PC-9 (cell line): Measurements from ENCODE around the gene SUB1. TPM values are rescaled to one million over a fixed set of nuclear protein-coding genes. Genes with fewer than 3 reads are reported as not detected.
A peak's percentile ranks its signal among the peaks of the same experiment; 100 is the strongest.

ENCODE experiments used
- BruUV-seq: library from RNA; stranded (reverse); fragments of 400-500 nt; replicated peaks from 2 replicates; lab custom pipeline; 2021; lab: Mats Ljungman, UMichigan
- CTCF ChIA-PET: fragments of 300-600 bp; sonication (Branson Sonifier 250); formaldehyde crosslinking; loops from one replicate; lab custom pipeline; 2022; ENCODE audit warnings: antibody characterized with exemption; lab: Charles Lee
- POLR2A ChIA-PET: fragments of 300-600 bp; sonication (Branson Sonifier 250); formaldehyde crosslinking; loops from one replicate; lab custom pipeline; 2022; ENCODE audit warnings: antibody characterized with exemption; ENCODE audit not compliant: unreplicated experiment; lab: Charles Lee
- DNase-seq, 2 experiments: peaks; one replicate each; pipeline versions ENCODE4 v3.0.0 to v3.0.0-alpha.2; 2015 to 2022; ENCODE audit warnings: mixed read lengths in 1 of 2
- H2AFZ ChIP-seq: fragments of 200-600 bp; sonication (generic); 2 replicates; pipeline ENCODE4 v1.8.1; 2017; ENCODE audit warnings: antibody characterized with exemption
- H3F3A ChIP-seq: fragments of 200-600 bp; sonication (generic); 2 replicates; pipeline ENCODE4 v1.8.1; 2017; ENCODE audit warnings: antibody characterized with exemption, mild to moderate bottlenecking, low read depth; ENCODE audit not compliant: insufficient read depth
- H3K27ac ChIP-seq: fragments of 200-600 bp; sonication (generic); 2 replicates; pipeline ENCODE4 v1.6.1; 2016; ENCODE audit warnings: mixed run types
- H3K27me3 ChIP-seq: fragments of 200-600 bp; sonication (generic); 2 replicates; pipeline ENCODE4 v1.6.1; 2016; ENCODE audit warnings: low read depth, mixed run types; ENCODE audit not compliant: insufficient read depth
- H3K36me3 ChIP-seq: fragments of 200-600 bp; sonication (generic); 2 replicates; pipeline ENCODE4 v1.6.1; 2016; ENCODE audit warnings: low read depth, mixed run types
- H3K4me1 ChIP-seq: fragments of 200-600 bp; sonication (generic); replicated peaks from 2 replicates; pipeline ENCODE4 v1.6.1; 2016; ENCODE audit warnings: mixed run types; ENCODE audit not compliant: insufficient read depth
- H3K4me2 ChIP-seq: fragments of 200-600 bp; sonication (generic); 2 replicates; pipeline ENCODE4 v1.6.1; 2017; ENCODE audit warnings: mixed run types
- H3K4me3 ChIP-seq: fragments of 200-600 bp; sonication (generic); 2 replicates; pipeline ENCODE4 v1.6.1; 2016; ENCODE audit warnings: mixed run types
- H3K79me2 ChIP-seq: fragments of 200-600 bp; sonication (generic); 2 replicates; pipeline ENCODE4 v1.6.1; 2017; ENCODE audit warnings: low read depth, mixed run types
- H3K9me2 ChIP-seq: fragments of 200-600 bp; sonication (generic); 2 replicates; pipeline ENCODE4 v1.8.1; 2017; ENCODE audit warnings: mild to moderate bottlenecking; ENCODE audit not compliant: insufficient read depth
- H3K9me3 ChIP-seq: fragments of 200-600 bp; sonication (generic); 2 replicates; pipeline ENCODE4 v1.8.1; 2016; ENCODE audit warnings: low read depth; ENCODE audit not compliant: insufficient read depth
- H4K20me1 ChIP-seq: fragments of 200-600 bp; sonication (generic); 2 replicates; pipeline ENCODE4 v1.8.1; 2017; ENCODE audit not compliant: insufficient read depth
- EZH2 ChIP-seq: fragments of 200-600 bp; sonication (generic); IDR thresholded peaks from 2 replicates; pipeline ENCODE4 v1.8.0; 2017; ENCODE audit warnings: antibody characterized with exemption, low read depth
- intact Hi-C: fragments of 100-400 bp; cut with micrococcal nuclease; formaldehyde crosslinking; loops from one replicate; pipeline ENCODE4 v1.10.0; 2022; ENCODE audit not compliant: unreplicated experiment
- total RNA-seq: library from RNA; stranded (reverse); gene quantifications from 2 replicates; pipeline ENCODE4 v1.2.3, GENCODE V29; 2021
- TF ChIP-seq, protein P1 (sequence below): fragments of 200-600 bp; sonication (generic); conservative IDR thresholded peaks from 2 replicates; pipeline ENCODE4 v1.6.1; 2017; ENCODE audit warnings: mixed run types, antibody characterized with exemption, mild to moderate bottlenecking, moderate library complexity

The SUB1 gene
- total RNA-seq, 1 experiment from 2014 or later = 328 TPM

DNA sequence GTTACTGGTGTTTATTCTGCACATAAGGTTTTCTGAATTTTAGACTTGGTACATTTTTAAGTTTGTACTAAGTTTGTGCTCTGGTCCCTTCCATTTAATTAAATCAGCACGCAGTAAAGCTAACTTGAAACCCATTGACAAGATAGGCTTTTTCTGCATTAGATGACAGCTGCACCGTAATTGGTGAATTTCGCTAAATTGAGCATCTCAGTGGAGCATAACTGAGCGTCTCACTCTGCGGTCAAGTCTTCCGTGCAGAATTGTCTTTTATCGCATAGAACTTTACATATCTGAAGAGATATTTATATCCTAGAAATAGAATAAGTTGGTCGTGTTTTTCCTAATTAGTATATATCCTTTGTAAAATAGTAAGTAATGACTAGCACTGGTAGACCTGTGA is 4.1 kb downstream of the SUB1 start:
- Histone ChIP-seq H3K4me2 (no peak overlapping the region), H2AFZ (no peak overlapping the region), H3K27ac (no peak overlapping the region), H4K20me1 (peaks cover 70% of the 10 kb centered on the region), H3K27me3 (no peaks in the 10 kb centered on the region), H3K4me3 (no peak overlapping the region), H3K9me3 (no peaks in the 10 kb centered on the region), H3K9me2 (no peaks in the 10 kb centered on the region), H3K36me3 (peaks cover 51% of the 10 kb centered on the region), H3K4me1 (peaks cover 10% of the 10 kb centered on the region), H3F3A (peaks cover 8% of the 10 kb centered on the region), H3K79me2 (peaks cover 48% of the 10 kb centered on the region)
- DNase-seq = no peak
- intact Hi-C loops = loop anchor here (5.0 to 10.0 kb wide), 2 partner anchors 197 to 275 kb away; partner anchors contain the start of gene MTMR12
- ChIA-PET CTCF (interaction anchor here (0.5 to 2.4 kb wide), 18 partner anchors 25 to 1205 kb away, joined by 3 to 74 read pairs (median 5); partner anchors contain the start of genes C5orf22 and DROSHA), POLR2A (interaction anchor here (0.5 kb wide), 1 partner anchor 499 kb away, joined by 10 read pairs; no protein-coding TSS in a partner anchor)
- no TSS peak for BruUV-seq
- no peak for TF ChIP-seq EZH2
- TF ChIP-seq, protein P1, sequence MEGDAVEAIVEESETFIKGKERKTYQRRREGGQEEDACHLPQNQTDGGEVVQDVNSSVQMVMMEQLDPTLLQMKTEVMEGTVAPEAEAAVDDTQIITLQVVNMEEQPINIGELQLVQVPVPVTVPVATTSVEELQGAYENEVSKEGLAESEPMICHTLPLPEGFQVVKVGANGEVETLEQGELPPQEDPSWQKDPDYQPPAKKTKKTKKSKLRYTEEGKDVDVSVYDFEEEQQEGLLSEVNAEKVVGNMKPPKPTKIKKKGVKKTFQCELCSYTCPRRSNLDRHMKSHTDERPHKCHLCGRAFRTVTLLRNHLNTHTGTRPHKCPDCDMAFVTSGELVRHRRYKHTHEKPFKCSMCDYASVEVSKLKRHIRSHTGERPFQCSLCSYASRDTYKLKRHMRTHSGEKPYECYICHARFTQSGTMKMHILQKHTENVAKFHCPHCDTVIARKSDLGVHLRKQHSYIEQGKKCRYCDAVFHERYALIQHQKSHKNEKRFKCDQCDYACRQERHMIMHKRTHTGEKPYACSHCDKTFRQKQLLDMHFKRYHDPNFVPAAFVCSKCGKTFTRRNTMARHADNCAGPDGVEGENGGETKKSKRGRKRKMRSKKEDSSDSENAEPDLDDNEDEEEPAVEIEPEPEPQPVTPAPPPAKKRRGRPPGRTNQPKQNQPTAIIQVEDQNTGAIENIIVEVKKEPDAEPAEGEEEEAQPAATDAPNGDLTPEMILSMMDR = no peak

DNA sequence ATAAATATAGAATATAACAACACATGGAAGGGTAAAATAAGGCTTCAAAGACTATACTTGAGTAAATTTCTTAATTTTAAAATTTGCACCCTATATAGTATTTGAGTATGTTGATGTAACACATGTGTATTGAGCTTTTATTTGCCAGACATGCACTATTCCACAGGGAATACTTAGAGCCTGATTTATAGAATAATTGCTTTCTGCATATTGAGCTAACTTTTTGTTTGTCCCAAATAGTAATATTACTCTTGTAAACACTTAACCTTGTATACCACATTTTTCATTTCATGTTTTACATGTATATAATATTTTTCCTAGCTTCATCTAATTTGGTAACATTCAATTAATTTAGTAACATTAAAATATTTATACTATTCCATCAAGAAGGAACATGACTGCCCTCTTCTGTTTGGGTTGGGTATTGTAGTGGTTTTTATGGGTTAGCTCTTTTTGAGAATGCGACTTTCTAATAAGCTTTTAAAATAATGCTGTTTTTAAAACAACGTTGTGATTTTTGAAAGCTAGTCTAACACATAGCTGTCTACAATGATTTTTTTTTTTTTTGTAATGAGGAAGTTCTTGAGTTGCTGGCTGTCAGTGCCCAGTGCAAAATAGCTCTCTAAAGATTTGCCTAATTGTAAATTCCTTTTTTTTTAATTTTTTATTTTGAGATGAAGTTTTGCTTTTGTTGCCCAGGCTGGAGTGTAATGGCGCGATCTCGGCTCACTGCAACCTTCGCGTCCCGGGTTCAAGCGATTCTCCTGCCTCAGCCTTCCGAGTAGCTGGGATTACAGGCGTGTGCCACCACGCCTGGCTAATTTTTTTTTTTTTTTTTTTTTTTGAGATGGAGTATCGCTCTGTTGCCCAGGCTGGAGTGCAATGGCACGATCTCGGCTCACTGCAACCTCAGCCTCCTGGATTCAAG is 4.8 kb downstream of the SUB1 start:
- H3K4me1 ChIP-seq = peaks cover 10% of the 10 kb centered on the region
- H3K9me2 ChIP-seq = no peaks in the 10 kb centered on the region
- H3K27me3 ChIP-seq = no peaks in the 10 kb centered on the region
- POLR2A ChIA-PET = interaction anchor here (0.5 to 0.7 kb wide), 6 partner anchors 16 to 1875 kb away, joined by 3 to 7 read pairs (median 4); no protein-coding TSS in a partner anchor
- DNase-seq = peak; percentile 32 to 53
- TF ChIP-seq EZH2 = no peak
- TF ChIP-seq, protein P1 = peak; percentile 91
- H3K79me2 ChIP-seq = peaks cover 48% of the 10 kb centered on the region
- no peak overlapping the region for H3K4me2 ChIP-seq
- H2AFZ ChIP-seq = no peak overlapping the region
- peaks cover 8% of the 10 kb centered on the region for H3F3A ChIP-seq
- H3K4me3 ChIP-seq = no peak overlapping the region
- no peak overlapping the region for H3K27ac ChIP-seq
- no TSS peak for BruUV-seq
- peaks cover 71% of the 10 kb centered on the region for H4K20me1 ChIP-seq
- intact Hi-C loops = loop anchor here (1.0 to 10.0 kb wide), 5 partner anchors 101 to 358 kb away; partner anchors contain the start of gene MTMR12
- H3K9me3 ChIP-seq = no peaks in the 10 kb centered on the region
- CTCF ChIA-PET = interaction anchor here (0.5 to 2.4 kb wide), 40 partner anchors 24 to 1460 kb away, joined by 3 to 74 read pairs (median 4); partner anchors contain the start of genes C5orf22 and DROSHA
- H3K36me3 ChIP-seq = peaks cover 56% of the 10 kb centered on the region

DNA sequence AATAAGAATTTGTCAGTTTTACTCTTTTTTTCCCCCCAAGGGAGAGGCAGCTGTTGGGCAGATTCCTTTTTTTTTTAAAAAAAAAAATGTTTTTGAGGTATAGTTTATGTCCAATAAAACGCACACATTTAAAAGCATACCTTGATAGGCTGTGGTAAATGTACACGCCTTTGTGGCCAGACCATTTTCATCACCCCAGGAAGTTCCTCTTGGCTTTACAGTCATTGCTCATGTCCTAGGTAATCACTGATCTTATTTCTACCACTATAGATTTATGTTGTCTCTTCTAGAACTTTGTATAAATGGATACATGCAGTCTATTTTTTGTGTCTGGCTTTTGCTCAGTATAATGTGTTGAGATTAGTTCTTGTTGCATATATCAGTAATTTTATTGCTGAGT is 9.8 kb downstream of the SUB1 start:
- Histone ChIP-seq H3K36me3 (peaks cover 80% of the 10 kb centered on the region), H2AFZ (no peak overlapping the region), H3K9me2 (no peaks in the 10 kb centered on the region), H3K27ac (no peak overlapping the region), H3K27me3 (no peaks in the 10 kb centered on the region), H3K9me3 (no peaks in the 10 kb centered on the region), H3K4me2 (no peak overlapping the region), H3K4me1 (no peaks in the 10 kb centered on the region), H3K4me3 (no peak overlapping the region), H4K20me1 (peaks cover 61% of the 10 kb centered on the region), H3K79me2 (peaks cover 22% of the 10 kb centered on the region), H3F3A (no peaks in the 10 kb centered on the region; the same call in 1 of the 2 replicates)
- ChIA-PET POLR2A (no interaction called here), CTCF (no interaction called here)
- no peak for TF ChIP-seq EZH2
- TF ChIP-seq, protein P1 = no peak
- DNase-seq = peak in 1 of 2 experiments; percentile 33
- BruUV-seq = no TSS peak
- intact Hi-C loops = loop anchor here (5.0 to 10.0 kb wide), 2 partner anchors 180 to 587 kb away; no protein-coding TSS in a partner anchor
